AG09309 (cell line): Measurements from ENCODE around the gene EXOG.

ENCODE experiments used
- DNase-seq: peaks from one replicate; pipeline ENCODE4 v3.0.0-alpha.2; 2010; ENCODE audit warnings: low read depth
- H3K4me3 ChIP-seq: 2 replicates; pipeline ENCODE4 v1.5.1; 2011; ENCODE audit warnings: mild to moderate bottlenecking, low read depth, low read length, moderate library complexity; ENCODE audit not compliant: control insufficient read depth
- CTCF ChIP-seq: IDR thresholded peaks from 2 replicates; pipeline ENCODE4 v1.5.1; 2011; ENCODE audit warnings: mild to moderate bottlenecking, low read depth, low read length, inconsistent platforms; ENCODE audit not compliant: insufficient read depth, control insufficient read depth; ENCODE audit errors: missing control alignments

Gene EXOG

GRCh38 chr3:38489766-38490165, 6.4 kb upstream of the EXOG start:
- no peak overlapping the region for H3K4me3 ChIP-seq
- TF ChIP-seq CTCF: no peak
- DNase-seq: no peak

GRCh38 chr3:38490281-38491030, 5.7 kb upstream of the EXOG start:
- no peak overlapping the region for H3K4me3 ChIP-seq
- DNase-seq: no peak
- TF ChIP-seq CTCF: no peak

- DNase-seq: no peak
- TF ChIP-seq CTCF: no peak
- H3K4me3 ChIP-seq: no peak overlapping the region
These were observed 4.9 kb upstream of the EXOG start for GRCh38 chr3:38491215-38491614.

GRCh38 chr3:38493031-38493430, 3.1 kb upstream of the EXOG start:
- no peak overlapping the region for H3K4me3 ChIP-seq
- TF ChIP-seq CTCF: no peak
- DNase-seq: peak; percentile 25

- no peak for DNase-seq
- no peak for TF ChIP-seq CTCF
- peak overlapping the region; percentile 79 for H3K4me3 ChIP-seq
These were observed 891 bp downstream of the EXOG start for GRCh38 chr3:38497031-38497430.

- no peak overlapping the region for H3K4me3 ChIP-seq
- DNase-seq: no peak
- no peak for TF ChIP-seq CTCF
These were observed 4.7 kb downstream of the EXOG start for GRCh38 chr3:38500688-38501417.
